Endothelial cell of umbilical vein (primary cell): Measurements from ENCODE around the gene SPOPL.

ENCODE experiments used
- CTCF ChIP-seq, 2 donors: IDR thresholded peaks; 1 replicate in 1 of 2; 2 replicates in 1 of 2; pipeline ENCODE4 v1.5.1; 2011; ENCODE audit warnings: low read length in 2 of 2, mild to moderate bottlenecking in 2 of 2, moderate library complexity in 2 of 2, control low read depth in 1 of 2, inconsistent platforms in 1 of 2, low read depth in 1 of 2; ENCODE audit not compliant: insufficient read depth in 1 of 2; ENCODE audit errors: extremely low read depth in 1 of 2
- JUN ChIP-seq: IDR thresholded peaks from 2 replicates; pipeline ENCODE4 v1.6.1; 2011; ENCODE audit warnings: borderline replicate concordance, low read depth; ENCODE audit not compliant: insufficient read length, insufficient read depth
- MAX ChIP-seq: IDR thresholded peaks from 2 replicates; pipeline ENCODE4 v1.6.1; 2011; ENCODE audit not compliant: insufficient read depth, insufficient read length

GRCh38 chr2:138565230-138565598 is 63.6 kb downstream of the SPOPL start:
- TF ChIP-seq MAX (no peak), JUN (no peak), CTCF (IDR thresholded peaks at IDR 0.05; ENCODE audit: extremely low read depth in 1 of 2, insufficient read depth in 1 of 2, low read depth in 1 of 2, low read length in 2 of 2) (no peak)
